Astrocyte of the hippocampus (primary cell): ENCODE measurements around the gene NDST3.

Experiments used
- DNase-seq: peaks from one replicate; pipeline ENCODE4 v3.0.0; 2011; ENCODE audit warnings: low read depth, low spot score

The NDST3 gene

DNA sequence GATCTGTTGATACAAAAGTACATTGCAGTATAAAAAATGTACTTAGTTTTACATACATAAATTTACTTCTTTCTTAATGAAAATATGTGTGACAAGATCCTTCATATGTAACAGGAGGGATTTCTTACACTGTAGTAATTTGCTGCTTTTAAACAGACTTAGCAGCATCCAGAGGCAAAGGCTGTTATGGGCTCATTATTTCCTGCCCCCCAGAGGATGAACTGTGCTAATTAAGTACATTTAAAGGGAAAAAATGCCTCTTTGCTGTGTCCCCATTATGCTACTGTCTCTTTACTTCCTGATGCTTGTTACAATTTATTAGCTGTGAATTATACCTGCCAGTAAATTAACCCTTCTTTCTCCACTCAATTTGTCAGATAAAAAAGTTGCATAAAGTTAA, 47.1 kb downstream of the NDST3 start:
- DNase-seq = no peak

DNA sequence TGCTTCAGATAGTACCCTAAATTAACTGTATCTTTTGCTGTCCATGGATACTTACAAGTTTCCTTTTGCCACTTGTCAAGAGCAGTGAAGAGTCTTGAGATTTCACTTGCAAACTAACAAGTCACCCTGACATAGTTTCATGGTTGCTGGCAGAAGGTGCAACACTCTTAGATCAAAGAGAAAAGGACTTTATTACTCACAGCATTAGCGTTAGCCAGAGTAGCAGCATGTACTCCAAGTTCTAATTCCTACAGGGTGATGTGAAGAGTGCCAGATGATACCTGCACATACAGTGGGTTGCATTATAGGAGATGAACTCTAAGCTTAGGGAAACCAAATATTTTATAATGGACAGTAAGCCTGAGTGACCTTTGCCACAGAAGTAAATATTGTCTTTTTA, 47.9 kb downstream of the NDST3 start:
- no peak for DNase-seq

DNA sequence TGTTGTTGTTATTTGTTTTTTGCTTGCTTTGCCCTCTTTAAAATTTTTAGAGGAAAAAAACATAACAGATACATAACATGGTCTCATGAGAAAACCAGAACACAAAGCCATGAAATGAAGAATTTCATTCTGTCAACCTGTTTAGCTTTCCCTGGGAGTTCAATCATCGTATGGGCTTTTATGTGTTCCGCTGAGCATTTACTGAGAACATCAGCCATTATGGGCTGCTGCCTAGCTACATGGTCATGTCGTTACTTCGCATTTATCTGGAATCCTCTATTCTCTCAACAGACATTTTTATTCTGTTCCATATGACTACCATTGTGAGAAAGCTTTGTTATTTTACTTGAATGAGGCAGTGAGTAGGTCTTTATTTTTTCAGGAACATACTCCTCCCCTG, 51.4 kb downstream of the NDST3 start:
- DNase-seq = no peak

DNA sequence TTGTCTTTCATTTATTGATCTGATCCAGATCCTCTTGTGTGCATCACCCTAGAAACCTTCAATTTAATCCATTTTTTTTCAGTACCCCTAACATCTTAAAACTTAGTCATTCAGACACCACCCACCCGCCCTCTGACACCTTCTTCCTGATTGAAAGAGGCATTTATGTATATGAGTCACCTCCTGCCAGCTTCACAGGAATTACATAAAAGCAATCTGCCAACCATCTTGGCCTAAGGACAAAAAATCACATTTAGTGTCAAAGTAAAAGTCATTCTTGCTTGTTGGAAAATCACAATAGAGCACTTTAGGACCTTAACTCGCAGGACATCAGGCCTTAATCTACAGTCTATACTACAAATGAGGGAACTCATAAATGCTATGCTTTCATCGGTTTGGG, 52.1 kb downstream of the NDST3 start:
- peak; percentile 54 for DNase-seq

DNA sequence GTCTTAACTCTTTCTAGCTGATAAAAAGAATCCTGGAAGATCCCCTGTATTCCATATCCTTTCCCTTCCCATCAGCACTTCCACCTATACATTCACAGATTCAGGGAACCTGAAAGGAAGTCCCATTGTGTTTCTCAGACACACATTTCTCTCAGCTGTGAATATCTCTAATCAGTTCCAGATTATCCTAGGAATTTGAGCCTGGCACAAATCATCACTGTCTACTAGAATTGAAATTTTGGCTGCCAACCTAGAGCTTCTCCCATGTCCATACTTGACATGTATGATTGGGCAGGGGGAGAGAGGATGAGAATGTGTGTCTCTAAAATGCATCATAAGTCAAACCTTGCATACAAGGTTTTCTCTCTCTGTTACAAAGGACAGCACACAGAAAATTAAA, 53.1 kb downstream of the NDST3 start:
- no peak for DNase-seq

DNA sequence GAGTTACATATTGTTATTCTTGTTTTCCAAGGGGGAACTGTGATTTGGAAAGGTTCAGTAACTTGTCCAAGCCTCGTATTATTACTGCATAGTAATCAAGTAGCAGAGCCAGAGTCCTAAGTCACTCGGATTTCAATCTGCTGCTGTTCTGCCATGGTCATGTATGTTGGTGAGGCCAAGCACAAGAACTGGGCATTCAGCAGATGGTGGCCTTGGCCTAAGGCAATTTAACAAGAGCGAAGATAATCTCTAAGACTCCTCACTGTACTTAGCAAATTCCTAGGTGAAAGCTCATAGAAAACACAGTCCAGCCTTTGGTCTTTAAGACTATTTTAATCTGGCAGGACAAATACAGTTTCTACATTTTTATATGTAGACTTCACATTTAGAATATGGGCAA, 64.8 kb downstream of the NDST3 start:
- DNase-seq = no peak

DNA sequence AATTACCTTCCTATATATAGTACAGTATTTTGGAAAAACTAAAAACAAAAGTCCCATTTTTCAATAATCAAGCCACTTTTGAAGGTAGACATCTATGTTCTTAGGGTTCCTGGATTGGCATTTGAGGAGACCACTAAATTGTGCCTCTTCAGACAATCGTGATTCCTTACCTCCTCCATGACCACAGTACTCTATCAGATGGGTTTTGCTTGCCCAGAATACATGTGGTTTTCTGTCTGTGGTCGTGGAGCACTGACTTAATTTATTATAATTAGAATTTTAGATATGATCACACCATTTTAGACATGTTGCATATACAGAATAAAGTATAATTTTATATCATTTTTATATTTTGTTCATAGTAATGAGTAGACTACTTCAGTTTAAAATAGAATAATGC, 67.9 kb downstream of the NDST3 start:
- DNase-seq = no peak

DNA sequence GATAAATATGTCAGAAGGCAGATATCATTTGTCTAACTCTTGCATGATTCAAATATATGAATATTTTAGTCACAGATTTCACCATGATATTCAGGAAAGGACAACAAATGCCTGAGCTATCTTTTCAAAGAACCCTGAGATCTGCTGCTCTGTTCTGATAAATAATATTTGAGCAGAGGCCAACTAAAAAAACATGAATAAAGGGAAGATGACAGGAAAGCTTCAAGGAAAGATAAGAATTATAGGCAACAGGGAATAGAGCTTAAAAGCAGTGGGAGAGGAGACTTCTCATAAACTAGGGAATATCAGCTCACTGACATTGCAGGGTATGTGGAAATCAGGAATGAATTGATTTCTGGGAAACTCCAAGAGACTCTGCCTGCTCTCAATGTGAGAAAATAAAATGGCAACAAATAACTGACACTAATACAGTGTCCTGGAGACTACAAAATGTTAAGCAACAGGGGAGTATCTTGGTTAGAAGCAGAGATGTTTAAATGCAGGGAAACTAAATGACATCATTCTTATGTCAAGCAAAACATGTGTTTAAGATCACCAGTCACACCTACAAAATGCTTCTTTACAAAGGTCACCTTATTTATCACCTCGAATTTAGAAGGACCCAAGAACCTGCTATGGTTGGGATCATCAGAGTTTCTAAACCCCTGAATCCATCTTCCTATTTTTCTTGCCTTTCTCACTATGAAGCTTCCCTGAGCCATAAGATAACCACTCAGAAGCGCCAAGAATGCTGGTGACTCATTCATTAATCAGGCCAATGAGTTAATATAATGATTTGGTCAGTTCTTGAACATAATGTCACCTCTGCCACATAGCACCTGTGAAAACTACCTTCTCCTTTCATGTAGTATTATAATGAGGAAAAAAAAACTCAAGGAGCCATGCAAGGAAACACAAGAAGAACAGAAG, 78.1 kb downstream of the NDST3 start:
- peak; percentile 5 for DNase-seq

DNA sequence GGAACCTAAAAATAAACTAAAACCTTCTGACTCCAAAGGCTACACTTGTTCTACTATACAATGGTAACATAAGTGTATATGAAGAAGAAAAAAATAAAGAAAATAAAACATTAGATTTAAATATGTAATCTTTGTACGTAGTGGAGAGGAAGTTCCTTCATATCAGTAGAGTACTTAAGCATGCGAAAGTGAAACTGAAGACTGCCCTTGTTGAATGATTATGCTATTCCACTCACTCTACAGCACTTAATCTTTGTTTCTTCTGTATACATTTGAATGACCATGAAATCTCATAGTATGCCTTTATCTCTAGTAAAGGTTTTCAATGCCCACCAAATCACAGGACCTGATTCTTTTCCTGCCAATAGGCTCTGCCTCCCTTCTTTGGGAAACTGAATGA, 78.9 kb downstream of the NDST3 start:
- DNase-seq = no peak

DNA sequence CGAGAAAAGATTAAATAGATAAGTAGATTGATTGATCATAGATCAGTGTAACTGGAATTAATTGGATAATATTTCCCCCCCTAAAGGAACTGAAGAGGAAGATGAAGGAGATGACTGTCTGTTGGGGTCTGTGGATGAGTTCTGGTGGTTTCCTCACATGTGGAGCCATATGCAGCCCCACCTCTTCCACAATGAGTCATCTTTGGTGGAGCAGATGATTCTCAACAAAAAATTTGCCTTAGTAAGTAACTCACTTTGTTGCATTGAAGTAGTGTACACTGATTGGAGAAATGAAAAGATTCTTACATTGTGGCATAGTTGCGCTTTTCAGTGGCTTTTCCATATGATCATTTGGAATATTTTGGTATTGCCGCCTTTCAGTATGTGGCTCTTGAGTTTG, 80.4 kb downstream of the NDST3 start:
- no peak for DNase-seq

DNA sequence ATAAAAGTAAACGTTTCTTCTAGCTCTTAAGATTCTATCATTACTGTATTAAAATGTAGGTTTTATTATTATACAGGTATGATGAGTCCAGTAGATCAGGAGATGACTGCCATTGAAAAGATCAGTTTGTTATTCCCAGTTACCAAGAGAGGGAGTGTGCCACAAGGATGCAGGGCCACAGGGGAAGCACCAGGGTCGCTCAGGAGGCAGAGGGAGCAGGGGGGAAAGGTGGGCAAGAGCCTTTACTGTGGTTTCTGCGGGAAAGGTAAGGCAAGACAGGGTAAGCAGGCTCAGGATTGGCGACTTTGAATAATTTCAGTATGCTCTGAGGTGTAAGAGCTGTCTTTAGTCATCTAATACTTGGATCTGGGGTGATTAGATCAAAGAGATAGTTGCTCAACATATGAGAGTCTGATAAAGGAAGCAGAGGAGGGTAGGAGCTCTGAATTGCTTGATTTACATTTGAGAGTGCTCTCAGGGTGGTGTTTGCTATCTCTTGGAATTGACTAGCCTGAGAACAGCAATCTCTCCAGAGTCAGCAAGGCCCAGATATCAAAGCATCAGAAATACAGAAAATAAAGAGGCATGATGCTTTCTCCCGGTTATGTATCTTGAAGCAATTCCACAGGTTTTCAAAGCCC, 86.0 kb downstream of the NDST3 start:
- DNase-seq = no peak

DNA sequence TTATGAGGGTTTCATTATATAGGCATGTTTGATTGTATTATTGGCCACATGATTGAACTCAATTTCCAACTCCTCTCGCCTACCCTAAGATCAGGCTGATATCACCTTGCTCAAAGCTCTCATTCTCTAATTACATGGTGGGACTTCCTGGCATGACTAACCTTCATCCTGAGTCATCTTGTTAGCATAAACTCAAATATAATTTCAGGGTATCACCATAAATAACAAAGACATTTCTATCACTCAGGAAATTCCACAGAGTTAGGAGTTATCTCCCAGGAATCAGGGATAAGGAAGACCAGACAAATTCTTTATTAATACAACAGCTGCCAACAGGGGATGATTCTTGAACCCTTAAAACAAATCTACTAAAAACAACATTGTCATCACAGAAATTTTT, 90.7 kb downstream of the NDST3 start:
- no peak for DNase-seq

DNA sequence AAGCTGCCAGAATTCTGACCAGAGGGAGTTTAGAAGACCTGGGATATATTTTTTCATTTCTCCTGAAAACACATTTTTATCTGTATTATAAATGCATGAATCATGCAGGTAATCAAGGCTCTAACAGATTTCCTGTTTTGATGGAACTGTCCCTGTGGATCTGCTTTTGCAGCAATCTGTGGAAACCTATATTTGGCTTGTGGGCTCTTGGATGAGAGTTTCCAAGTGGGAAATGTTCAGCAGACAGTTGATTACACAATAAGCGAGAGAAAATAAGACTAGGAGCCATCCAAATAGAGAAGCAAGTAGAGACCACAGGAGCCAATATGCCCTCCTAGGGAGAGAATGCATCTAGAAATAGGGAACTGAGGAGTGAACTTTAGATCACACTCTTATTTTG, 105.0 kb downstream of the NDST3 start:
- no peak for DNase-seq

DNA sequence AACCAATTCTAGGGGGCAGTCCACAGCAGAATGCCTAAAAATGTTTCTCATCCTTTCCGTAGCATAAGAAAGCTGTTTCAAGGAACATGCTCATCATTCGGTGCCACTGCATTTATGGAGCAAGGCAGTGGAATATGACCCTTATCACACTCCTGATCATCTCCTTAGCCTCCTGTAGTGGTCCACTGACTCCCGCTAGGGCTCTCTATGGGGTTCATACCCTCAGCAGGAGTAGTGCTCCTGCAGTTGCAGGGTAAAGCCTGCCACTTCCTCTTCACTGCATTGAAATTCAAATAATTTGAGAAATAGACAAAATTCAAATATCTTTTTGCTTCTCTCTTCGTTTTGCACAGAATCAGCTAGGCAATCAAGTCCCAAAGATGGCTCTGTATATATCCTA, 107.0 kb downstream of the NDST3 start:
- DNase-seq = no peak

DNA sequence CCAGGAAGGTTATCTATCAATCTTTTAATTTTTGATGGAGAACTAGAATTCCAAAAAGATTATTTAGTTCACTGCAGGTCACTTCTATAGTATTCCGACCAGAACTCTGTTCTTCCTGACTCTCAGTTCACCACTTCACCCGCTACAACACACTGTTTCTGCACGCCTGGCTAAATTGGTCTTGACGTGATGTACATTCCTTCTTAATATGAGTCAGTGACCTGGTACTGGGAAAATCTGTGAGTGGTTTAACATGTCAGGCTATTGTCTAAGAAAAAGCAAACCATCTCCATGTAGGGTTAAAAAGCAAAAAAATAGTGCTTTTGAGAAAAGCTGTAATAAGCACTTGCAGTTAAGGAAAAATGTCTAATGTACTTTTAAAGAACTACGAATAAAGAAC, 120.4 kb downstream of the NDST3 start:
- peak; percentile 11 for DNase-seq

DNA sequence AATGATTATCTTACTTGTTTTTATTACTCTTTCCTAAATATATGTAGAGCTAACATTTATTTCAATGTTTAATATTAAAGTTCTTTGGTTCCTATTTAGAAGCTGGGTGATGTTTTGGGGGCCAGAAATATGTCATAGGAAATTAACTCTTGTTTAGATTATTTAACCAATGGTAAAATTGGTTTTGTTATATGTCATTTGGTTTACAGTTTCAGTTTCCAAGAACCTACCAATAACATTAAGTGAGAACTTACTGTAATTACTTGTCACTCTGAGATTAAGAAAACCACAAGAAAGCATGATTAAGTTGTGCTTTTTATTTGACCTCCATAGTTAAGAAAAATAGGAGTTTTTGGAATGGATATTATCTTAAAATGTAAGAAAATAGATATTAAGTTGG, 121.2 kb downstream of the NDST3 start:
- no peak for DNase-seq

DNA sequence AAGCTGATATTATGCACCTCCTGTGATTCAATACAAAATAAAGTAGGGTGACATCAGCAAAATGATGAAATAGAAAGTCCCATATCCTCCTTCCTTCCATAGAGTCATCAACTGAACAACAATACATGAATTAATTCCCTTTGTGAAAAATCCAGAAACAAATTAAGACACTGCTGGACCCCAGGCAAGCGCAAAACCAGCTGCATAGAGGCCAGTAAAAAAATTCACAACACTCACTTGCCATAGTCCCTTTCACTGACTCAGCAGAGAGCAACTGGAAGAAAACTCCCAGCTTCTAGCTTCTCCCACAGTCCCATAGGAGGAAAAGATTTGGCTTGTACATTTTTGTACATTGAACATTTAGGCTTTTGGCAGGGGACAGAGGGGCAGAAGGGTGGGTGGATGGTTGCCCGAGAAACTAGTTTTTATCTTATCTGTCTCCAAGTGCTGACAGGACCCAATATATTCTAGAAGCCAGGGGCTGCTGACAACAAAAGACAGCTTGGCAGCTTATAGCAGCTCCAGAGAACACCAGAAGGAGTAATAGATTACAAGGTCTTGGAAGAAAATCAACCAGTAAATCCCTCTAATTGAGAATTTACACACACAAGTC, 124.6 kb downstream of the NDST3 start:
- DNase-seq = no peak

DNA sequence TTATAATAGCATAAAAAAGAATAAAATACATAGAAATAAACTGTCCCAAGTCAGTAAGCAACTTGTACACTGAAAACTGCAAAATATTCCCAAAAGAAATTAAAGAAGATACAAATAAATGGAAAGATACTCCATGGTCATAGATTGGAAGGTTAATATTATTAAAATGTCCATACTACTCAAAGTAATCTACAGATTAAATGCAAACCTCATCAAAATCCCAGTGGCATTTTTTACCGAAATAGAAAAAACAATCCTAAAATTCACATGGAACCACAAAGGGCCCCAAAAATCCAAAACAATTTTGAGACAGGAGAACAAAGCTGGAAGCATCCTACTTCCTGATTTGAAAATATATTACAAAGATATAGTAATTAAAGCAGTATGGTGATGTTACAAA, 133.0 kb downstream of the NDST3 start:
- no peak for DNase-seq

DNA sequence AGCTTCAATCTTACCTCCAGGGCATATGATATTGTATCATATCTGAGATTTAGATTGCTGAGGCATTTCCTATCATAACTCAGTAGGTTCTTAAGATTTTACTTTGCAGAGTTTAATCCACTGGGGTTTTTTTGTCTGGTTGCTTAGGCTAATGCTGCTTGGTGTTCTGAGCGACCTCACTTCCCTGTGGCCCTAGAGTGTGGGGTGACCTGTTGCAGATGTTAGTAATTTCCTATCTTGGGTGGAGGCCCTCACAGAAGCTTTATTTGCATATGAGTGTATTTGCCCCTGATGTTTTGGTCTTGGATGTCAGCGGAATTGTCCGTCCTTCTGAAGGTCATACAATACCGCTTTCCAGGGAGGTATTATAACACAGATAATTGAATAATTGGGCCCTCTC, 137.1 kb downstream of the NDST3 start:
- no peak for DNase-seq

DNA sequence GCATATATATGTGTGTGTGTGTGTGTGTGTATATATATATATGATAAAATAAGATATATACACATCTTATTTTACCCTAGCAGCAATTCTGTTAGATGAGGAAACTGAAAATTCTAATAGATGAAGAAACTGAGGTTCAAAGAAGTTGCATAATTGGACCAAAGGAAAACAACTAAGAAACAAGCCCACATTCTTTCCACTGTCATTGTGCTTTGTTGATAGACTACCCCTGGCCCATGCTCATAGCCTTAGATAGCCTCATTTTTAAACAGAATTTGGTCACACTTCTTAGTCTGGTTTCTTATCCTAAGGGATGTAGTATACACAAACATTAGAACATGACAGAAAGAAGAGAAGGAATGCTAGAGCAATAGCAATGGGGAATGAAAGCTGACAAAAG, 138.8 kb downstream of the NDST3 start:
- DNase-seq = no peak

DNA sequence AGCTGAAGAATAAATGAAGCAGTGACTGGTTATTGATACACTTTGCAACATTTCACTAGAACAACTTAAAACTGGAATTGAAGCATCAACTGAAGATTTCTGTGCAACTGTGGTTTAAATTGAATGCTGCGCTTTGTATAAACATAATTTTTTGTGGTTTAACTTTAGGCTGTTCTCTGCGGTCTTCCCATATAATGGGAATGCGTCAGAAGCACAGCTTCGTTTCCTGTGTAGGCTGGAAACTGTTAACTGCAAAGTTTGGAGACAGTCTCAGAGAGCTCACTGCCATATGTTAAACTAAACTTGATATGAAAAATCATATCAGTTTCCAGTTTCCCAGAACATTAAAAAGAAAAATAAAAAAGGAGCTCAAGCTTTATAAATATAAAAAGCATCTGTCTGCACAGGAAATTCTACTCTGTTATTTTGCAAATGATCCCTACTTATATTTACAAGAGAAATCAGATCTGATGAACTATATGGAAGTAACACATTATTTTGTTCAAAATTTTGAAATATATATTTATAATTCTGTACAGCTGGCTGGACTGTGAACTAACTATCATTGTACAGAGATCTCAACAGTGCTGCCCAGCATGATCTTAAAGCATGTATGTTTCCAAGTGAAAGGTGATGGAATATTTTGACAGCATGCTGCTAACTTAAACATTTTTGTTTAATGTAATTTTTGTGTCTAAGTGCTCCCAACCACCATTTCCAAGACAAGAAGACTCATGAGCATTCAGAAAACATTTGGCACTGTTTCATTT, 139.9 kb downstream of the NDST3 start:
- peak; percentile 7 for DNase-seq

DNA sequence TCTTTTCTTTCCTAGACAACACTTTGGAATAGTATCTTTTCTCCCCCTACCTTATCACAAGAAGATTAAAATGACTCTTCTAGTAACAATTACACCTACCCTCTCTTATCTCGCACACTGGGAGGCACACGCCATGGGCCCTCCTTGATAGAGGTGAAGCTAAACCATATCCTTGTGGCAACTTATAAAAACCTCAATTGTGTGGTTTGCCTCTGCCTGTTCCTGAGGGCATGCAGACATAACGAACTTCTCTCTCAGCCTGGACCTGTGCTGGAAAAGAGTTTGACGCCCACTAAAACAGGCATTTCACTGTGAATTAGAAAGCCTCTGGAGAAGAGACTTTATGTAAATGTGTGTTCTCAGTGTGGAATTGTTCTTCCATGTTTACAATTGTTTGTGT, 141.2 kb downstream of the NDST3 start:
- no peak for DNase-seq
